Karpas-422 (cell line): Measurements from ENCODE around the gene DUOXA1. TPM values are rescaled to one million over a fixed set of nuclear protein-coding genes. Genes with fewer than 3 reads are reported as not detected.

Source experiments
- DNase-seq: peaks from one replicate; pipeline ENCODE4 v3.0.0-alpha.2; 2015
- H2AFZ ChIP-seq: fragments of 200-600 bp; sonication (generic); 2 replicates; pipeline ENCODE4 v1.6.1; 2014; ENCODE audit warnings: antibody characterized with exemption, low read length, mixed read lengths
- H3K27ac ChIP-seq: fragments of 200-600 bp; sonication (generic); 2 replicates; pipeline ENCODE4 v1.5.1; 2014; ENCODE audit warnings: mild to moderate bottlenecking, low read length, moderate library complexity
- H3K27me3 ChIP-seq: fragments of 200-600 bp; sonication (generic); 2 replicates; pipeline ENCODE4 v1.6.1; 2014; ENCODE audit warnings: low read length, mixed read lengths
- H3K36me3 ChIP-seq: fragments of 200-600 bp; sonication (generic); 2 replicates; pipeline ENCODE4 v1.6.1; 2014; ENCODE audit warnings: low read length, mixed read lengths; ENCODE audit not compliant: insufficient read depth
- H3K4me1 ChIP-seq: fragments of 200-600 bp; sonication (generic); 2 replicates; pipeline ENCODE4 v1.6.1; 2014; ENCODE audit warnings: mild to moderate bottlenecking, low read length, mixed read lengths
- H3K4me2 ChIP-seq: fragments of 200-600 bp; sonication (generic); 2 replicates; pipeline ENCODE4 v1.6.1; 2014; ENCODE audit warnings: low read length, low read depth, mild to moderate bottlenecking; ENCODE audit not compliant: poor library complexity, severe bottlenecking
- H3K4me3 ChIP-seq: fragments of 200-600 bp; sonication (generic); 2 replicates; pipeline ENCODE4 v1.5.1; 2014; ENCODE audit warnings: mild to moderate bottlenecking, antibody characterized with exemption, low read length, mixed read lengths
- H3K79me2 ChIP-seq: fragments of 200-600 bp; sonication (generic); 2 replicates; pipeline ENCODE4 v1.6.1; 2014; ENCODE audit warnings: mild to moderate bottlenecking, low read length, mixed read lengths
- H3K9ac ChIP-seq: fragments of 200-600 bp; sonication (generic); 2 replicates; pipeline ENCODE4 v1.6.0; 2014; ENCODE audit warnings: low read length
- H3K9me2 ChIP-seq: fragments of 200-600 bp; sonication (generic), shearing (Covaris generic); replicated peaks from 2 replicates; pipeline ENCODE4 v1.6.0; 2014; ENCODE audit warnings: mild to moderate bottlenecking, low read length, moderate library complexity; ENCODE audit not compliant: insufficient read depth
- H3K9me3 ChIP-seq: fragments of 300-700, 200-600 bp; sonication (generic); 2 replicates; pipeline ENCODE4 v1.6.1; 2014; ENCODE audit warnings: low read length, mixed read lengths
- H4K20me1 ChIP-seq: fragments of 200-600 bp; sonication (generic); 2 replicates; pipeline ENCODE4 v1.6.1; 2014; ENCODE audit warnings: mild to moderate bottlenecking, antibody characterized with exemption, low read length, low read depth; ENCODE audit not compliant: insufficient read depth
- total RNA-seq: library from RNA; depleted of rRNA; stranded (reverse); fragments of >200 nt; shearing (Covaris generic); gene quantifications from 2 replicates; pipeline ENCODE4 v1.2.3, GENCODE V29; 2014; ENCODE audit warnings: low replicate concordance

The DUOXA1 gene
- total RNA-seq, 1 experiment from 2014 or later = not detected

GRCh38 chr15:45132844-45133560 is 3.3 kb upstream of the DUOXA1 start:
- H3K4me1 ChIP-seq = no peaks in the 10 kb centered on the region
- DNase-seq = no peak
- H3K27ac ChIP-seq = no peak overlapping the region
- H3K9me3 ChIP-seq = no peaks in the 10 kb centered on the region
- H3K9ac ChIP-seq = no peak overlapping the region
- H3K9me2 ChIP-seq = no peaks in the 10 kb centered on the region
- no peaks in the 10 kb centered on the region for H3K36me3 ChIP-seq
- no peak overlapping the region for H2AFZ ChIP-seq
- no peaks in the 10 kb centered on the region for H3K79me2 ChIP-seq
- H3K4me2 ChIP-seq = no peak overlapping the region
- no peaks in the 10 kb centered on the region for H3K27me3 ChIP-seq
- H3K4me3 ChIP-seq = no peak overlapping the region
- no peaks in the 10 kb centered on the region for H4K20me1 ChIP-seq

DNA sequence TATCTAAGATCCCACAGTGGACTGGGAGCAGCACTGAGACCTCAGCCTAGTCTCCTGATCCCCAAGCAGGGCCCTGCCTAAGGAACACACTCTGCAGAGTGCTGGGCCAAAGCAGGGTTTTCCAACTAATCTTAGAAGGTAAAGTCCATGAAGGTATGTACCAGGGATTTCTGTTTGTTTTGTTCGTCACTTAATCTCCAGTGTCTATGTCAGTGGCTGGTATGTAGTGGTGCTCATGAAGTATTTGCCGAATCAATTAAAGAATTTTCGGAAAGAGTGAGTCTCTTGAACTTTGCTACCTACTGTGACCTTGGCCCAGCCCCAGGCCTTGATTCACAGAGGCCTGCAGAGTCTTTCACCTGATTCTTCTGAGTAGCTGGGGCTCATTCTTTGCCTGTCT is 1.8 kb upstream of the DUOXA1 start:
- Histone ChIP-seq H3K4me3 (no peak overlapping the region), H3K27me3 (no peaks in the 10 kb centered on the region), H3K4me1 (no peaks in the 10 kb centered on the region), H4K20me1 (no peaks in the 10 kb centered on the region), H3K9ac (no peak overlapping the region), H3K36me3 (no peaks in the 10 kb centered on the region), H3K4me2 (no peak overlapping the region), H3K79me2 (no peaks in the 10 kb centered on the region), H3K9me3 (no peaks in the 10 kb centered on the region), H3K9me2 (no peaks in the 10 kb centered on the region), H2AFZ (no peak overlapping the region), H3K27ac (no peak overlapping the region)
- DNase-seq = no peak

GRCh38 chr15:45130291-45131000 is 767 bp upstream of the DUOXA1 start:
- Histone ChIP-seq H3K9me2 (no peaks in the 10 kb centered on the region), H3K4me3 (no peak overlapping the region), H2AFZ (no peak overlapping the region), H3K36me3 (no peaks in the 10 kb centered on the region), H3K9ac (no peak overlapping the region), H3K79me2 (no peaks in the 10 kb centered on the region), H3K4me2 (no peak overlapping the region), H3K9me3 (no peaks in the 10 kb centered on the region), H3K27ac (no peak overlapping the region), H3K27me3 (no peaks in the 10 kb centered on the region), H4K20me1 (no peaks in the 10 kb centered on the region), H3K4me1 (no peaks in the 10 kb centered on the region)
- no peak for DNase-seq

DNA sequence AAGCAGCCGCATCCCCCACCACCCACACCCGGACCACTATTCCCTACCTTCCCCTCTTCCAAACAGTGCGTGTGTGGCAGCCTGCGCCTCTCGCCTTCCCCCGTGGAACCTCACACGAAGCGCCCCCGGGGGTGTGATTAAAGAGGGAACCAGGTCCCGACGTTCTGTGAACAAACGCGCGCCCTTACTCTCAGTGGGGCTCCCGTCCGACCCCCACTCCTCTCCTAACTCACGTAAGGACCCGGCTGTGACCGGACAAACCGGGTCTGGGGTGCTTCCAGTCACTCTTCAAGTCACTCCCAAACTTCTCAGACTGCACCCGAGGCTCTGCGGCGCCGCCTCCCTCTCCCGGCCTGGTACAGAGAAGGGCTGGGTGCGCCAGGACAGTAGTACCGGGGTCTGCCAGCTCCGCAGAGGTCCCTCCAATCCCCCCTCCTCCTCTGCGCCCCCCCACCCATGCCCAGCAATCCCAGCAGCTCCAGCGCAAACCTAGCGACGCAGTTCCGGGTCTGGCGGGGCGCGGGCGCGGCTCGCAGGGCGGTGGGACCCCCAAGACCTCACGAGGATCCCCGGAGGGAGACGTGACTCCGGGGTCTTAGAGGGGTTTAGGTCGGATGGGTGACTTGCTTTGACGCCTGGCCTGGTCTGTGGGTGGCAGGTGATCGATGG is 574 bp downstream of the DUOXA1 start:
- no peaks in the 10 kb centered on the region for H3K4me1 ChIP-seq
- H3K36me3 ChIP-seq = no peaks in the 10 kb centered on the region
- H3K9ac ChIP-seq = no peak overlapping the region
- H3K9me3 ChIP-seq = no peaks in the 10 kb centered on the region
- no peak overlapping the region for H3K4me3 ChIP-seq
- H3K27ac ChIP-seq = no peak overlapping the region
- H3K4me2 ChIP-seq = no peak overlapping the region
- no peaks in the 10 kb centered on the region for H4K20me1 ChIP-seq
- no peaks in the 10 kb centered on the region for H3K9me2 ChIP-seq
- no peak for DNase-seq
- no peaks in the 10 kb centered on the region for H3K27me3 ChIP-seq
- H3K79me2 ChIP-seq = no peaks in the 10 kb centered on the region
- no peak overlapping the region for H2AFZ ChIP-seq

GRCh38 chr15:45126535-45127158 is 3.0 kb downstream of the DUOXA1 start:
- Histone ChIP-seq H3K27me3 (no peaks in the 10 kb centered on the region), H3K9me2 (no peaks in the 10 kb centered on the region), H3K4me1 (no peaks in the 10 kb centered on the region), H4K20me1 (no peaks in the 10 kb centered on the region), H3K9ac (no peak overlapping the region), H3K9me3 (no peaks in the 10 kb centered on the region), H2AFZ (no peak overlapping the region), H3K79me2 (no peaks in the 10 kb centered on the region), H3K36me3 (no peaks in the 10 kb centered on the region), H3K4me2 (no peak overlapping the region), H3K4me3 (no peak overlapping the region), H3K27ac (no peak overlapping the region)
- peak; percentile 81 for DNase-seq

- Histone ChIP-seq H3K4me2 (no peak overlapping the region), H3K27ac (no peak overlapping the region), H3K27me3 (no peaks in the 10 kb centered on the region), H2AFZ (no peak overlapping the region), H4K20me1 (no peaks in the 10 kb centered on the region), H3K9me2 (no peaks in the 10 kb centered on the region), H3K4me1 (no peaks in the 10 kb centered on the region), H3K79me2 (no peaks in the 10 kb centered on the region), H3K9me3 (no peaks in the 10 kb centered on the region), H3K9ac (no peak overlapping the region), H3K4me3 (no peak overlapping the region), H3K36me3 (no peaks in the 10 kb centered on the region)
- DNase-seq = no peak
Observed at GRCh38 chr15:45123397-45123796, 6.3 kb downstream of the DUOXA1 start.

GRCh38 chr15:45122719-45123118 is 7.0 kb downstream of the DUOXA1 start:
- H3K79me2 ChIP-seq = no peaks in the 10 kb centered on the region
- H3K9me3 ChIP-seq = no peaks in the 10 kb centered on the region
- H3K27me3 ChIP-seq = no peaks in the 10 kb centered on the region
- no peaks in the 10 kb centered on the region for H4K20me1 ChIP-seq
- no peak overlapping the region for H3K4me2 ChIP-seq
- H3K9ac ChIP-seq = no peak overlapping the region
- no peak overlapping the region for H3K27ac ChIP-seq
- no peaks in the 10 kb centered on the region for H3K36me3 ChIP-seq
- H2AFZ ChIP-seq = no peak overlapping the region
- no peak overlapping the region for H3K4me3 ChIP-seq
- no peaks in the 10 kb centered on the region for H3K4me1 ChIP-seq
- DNase-seq = no peak
- H3K9me2 ChIP-seq = no peaks in the 10 kb centered on the region
